ENCODE results near the gene DNAJC1.
"Not testable (repeated sequence)": the region's sequence is repeated elsewhere in the genome, so short reads cannot be mapped to it uniquely, and the experiment has no call there.

DNAJC1 gene

GRCh38 chr10:21895932-21896331 is 107.6 kb downstream of the DNAJC1 start:
- DNase-seq, result no peak

- DNase-seq, result no peak
Measured at GRCh38 chr10:21894648-21895342, 108.7 kb downstream of the DNAJC1 start.

GRCh38 chr10:21891439-21891838 is 112.1 kb downstream of the DNAJC1 start:
- no peak for DNase-seq

- no peak for DNase-seq
Measured at GRCh38 chr10:21889477-21890275, 113.9 kb downstream of the DNAJC1 start.

- DNase-seq, result peak; percentile 6
Measured at GRCh38 chr10:21888959-21889358, 114.6 kb downstream of the DNAJC1 start.

- no peak for DNase-seq
Measured at GRCh38 chr10:21885940-21886339, 117.6 kb downstream of the DNAJC1 start.

- DNase-seq, result no peak
Measured at GRCh38 chr10:21873198-21873597, 130.3 kb downstream of the DNAJC1 start.

- DNase-seq, result not testable (repeated sequence)
Measured at GRCh38 chr10:21872771-21873170, 130.8 kb downstream of the DNAJC1 start.

- DNase-seq, result no peak
Measured at GRCh38 chr10:21870849-21871248, 132.7 kb downstream of the DNAJC1 start.

GRCh38 chr10:21869087-21869486 is 134.4 kb downstream of the DNAJC1 start:
- not testable (repeated sequence) for DNase-seq

GRCh38 chr10:21860718-21861117 is 142.8 kb downstream of the DNAJC1 start:
- no peak for DNase-seq

GRCh38 chr10:21858455-21858854 is 145.1 kb downstream of the DNAJC1 start:
- no peak for DNase-seq

- no peak for DNase-seq
Measured at GRCh38 chr10:21849607-21850006, 153.9 kb downstream of the DNAJC1 start.

GRCh38 chr10:21843645-21844044 is 159.9 kb downstream of the DNAJC1 start:
- DNase-seq, result no peak

GRCh38 chr10:21841273-21841672 is 162.3 kb downstream of the DNAJC1 start:
- not testable (repeated sequence) for DNase-seq

GRCh38 chr10:21837487-21837886 is 166.0 kb downstream of the DNAJC1 start:
- DNase-seq, result not testable (repeated sequence)

GRCh38 chr10:21834574-21834973 is 169.0 kb downstream of the DNAJC1 start:
- not testable (repeated sequence) for DNase-seq

GRCh38 chr10:21832821-21833130 is 170.8 kb downstream of the DNAJC1 start:
- no peak for DNase-seq

- no peak for DNase-seq
Measured at GRCh38 chr10:21831986-21832820, 171.3 kb downstream of the DNAJC1 start.

- DNase-seq, result no peak
Measured at GRCh38 chr10:21830037-21830436, 173.5 kb downstream of the DNAJC1 start.

- DNase-seq, result no peak
Measured at GRCh38 chr10:21827308-21827707, 176.2 kb downstream of the DNAJC1 start.

- no peak for DNase-seq
Measured at GRCh38 chr10:21826725-21827124, 176.8 kb downstream of the DNAJC1 start.

- DNase-seq, result no peak
Measured at GRCh38 chr10:21825345-21825744, 178.2 kb downstream of the DNAJC1 start.

GRCh38 chr10:21824409-21824808 is 179.1 kb downstream of the DNAJC1 start:
- DNase-seq, result no peak
